Gastrocnemius medialis (tissue), 4 donors: Measurements from ENCODE around the gene AGRN. TPM values are rescaled to one million over a fixed set of nuclear protein-coding genes. Genes with fewer than 3 reads are reported as not detected.
"Not testable (repeated sequence)": the region's sequence is repeated elsewhere in the genome, so short reads cannot be mapped to it uniquely, and the experiment has no call there.

Experiments
- ATAC-seq, 2 donors: fragments of 150-250 bp; one replicate each; pipeline ENCODE4 v1.9.1; 2016
- DNase-seq, 2 donors: peaks; one replicate each; pipeline ENCODE4 v3.0.0-alpha.2; 2019
- H3K27ac ChIP-seq, 4 donors: fragments of 200-600 bp; sonication (generic); 1 replicate in 1 of 4; 2 replicates in 3 of 4; pipeline ENCODE4 v1.5.1; 2016 to 2018; ENCODE audit warnings: mild to moderate bottlenecking in 2 of 4, moderate library complexity in 1 of 4
- H3K27me3 ChIP-seq, 3 donors: fragments of 200-600 bp; sonication (generic) in 2 of 3; 1 replicate in 1 of 3; 2 replicates in 2 of 3; pipeline versions ENCODE4 v1.5.1 to v1.6.0; 2016 to 2019; ENCODE audit warnings: mild to moderate bottlenecking in 1 of 3, moderate library complexity in 1 of 3
- H3K36me3 ChIP-seq, 2 donors: fragments of 200-600 bp; sonication (generic) in 1 of 2; one replicate each; pipeline ENCODE4 v1.5.1; 2017 to 2018
- H3K4me1 ChIP-seq, 2 donors: fragments of 200-600 bp; sonication (generic) in 1 of 2; one replicate each; pipeline ENCODE4 v1.5.1; 2016 to 2017; ENCODE audit warnings: mild to moderate bottlenecking in 2 of 2
- H3K4me3 ChIP-seq, 4 donors: fragments of 200-600 bp; sonication (generic) in 3 of 4; 1 replicate in 1 of 4; 2 replicates in 3 of 4; pipeline ENCODE4 v1.5.1; 2016 to 2019; ENCODE audit warnings: mild to moderate bottlenecking in 2 of 4
- H3K9me3 ChIP-seq, 3 donors: fragments of 200-600 bp; sonication (generic) in 2 of 3; 1 replicate in 1 of 3; 2 replicates in 2 of 3; pipeline ENCODE4 v1.5.1; 2016 to 2019
- CTCF ChIP-seq, 5 experiments: fragments of 450-650 bp in 3 of 5; fragments of 200-600 bp in 2 of 5; sonication (generic) in 2 of 5; IDR thresholded peaks in 4 of 5; conservative IDR thresholded peaks in 1 of 5; 1 replicate in 4 of 5; 2 replicates in 1 of 5; pipeline ENCODE4 v1.5.1; 2016 to 2019; ENCODE audit warnings: antibody characterized with exemption in 5 of 5, mild to moderate bottlenecking in 3 of 5, moderate library complexity in 3 of 5
- POLR2A ChIP-seq, 2 donors: fragments of 450-650 bp; IDR thresholded peaks; one replicate each; pipeline ENCODE4 v1.6.1; 2017; ENCODE audit warnings: antibody characterized with exemption in 2 of 2, mild to moderate bottlenecking in 2 of 2, moderate library complexity in 2 of 2
- in situ Hi-C, 4 donors: fragments of 200-750 bp; cut with MboI; loops; one replicate each; pipeline versions ENCODE4 v1.15.0 to v1.8.0; 2017; ENCODE audit warnings: low sequenced_read_pairs in 4 of 4
- intact Hi-C: fragments of 100-400 bp; cut with DNase I; formaldehyde crosslinking; loops from one replicate; pipeline ENCODE4 v1.15.1; 2023; ENCODE audit warnings: low total_unique reads
- total RNA-seq, 4 donors: library from RNA; depleted of rRNA; stranded (reverse); fragments of >200 nt; gene quantifications; one replicate each; pipeline versions ENCODE4 v1.1.0 to v1.2.3, GENCODE V29; 2016

AGRN gene
- total RNA-seq, 4 donors from 2014 or later = 2.0 to 3.8 (median 3.1) TPM

GRCh38 chr1:1055841-1056736 lies 36.2 kb downstream of the AGRN start:
- in situ Hi-C loops = no loop called here
- no peaks in the 10 kb centered on the region for H3K36me3 ChIP-seq
- no peak for ATAC-seq

GRCh38 chr1:1057769-1058087 lies 37.8 kb downstream of the AGRN start:
- ATAC-seq, H3K9me3 ChIP-seq, H3K36me3 ChIP-seq, in situ Hi-C loops, H3K4me3 ChIP-seq, DNase-seq, H3K27ac ChIP-seq: not testable (repeated sequence)
- intact Hi-C loops = loop anchor here (2.0 kb wide), 1 partner anchor 17 kb away; no protein-coding TSS in a partner anchor
- Histone ChIP-seq H3K27me3 (peaks cover 34 to 40% (median 39%) of the 10 kb centered on the region in 3 donors), H3K4me1 (peaks cover 10 to 13% of the 10 kb centered on the region in 2 donors)

More at GRCh38 chr1:1055841-1056736, 36.2 kb downstream of the AGRN start:
- peaks cover 25 to 28% (median 26%) of the 10 kb centered on the region in 3 donors for H3K27me3 ChIP-seq
- no peak for TF ChIP-seq CTCF (IDR thresholded peaks at IDR 0.05 in 4 of 5, conservative IDR thresholded peaks at IDR 0.05 in 1 of 5)
- TF ChIP-seq POLR2A (IDR thresholded peaks at IDR 0.05) = no peak
- no peak overlapping the region for H3K4me3 ChIP-seq
- H3K4me1 ChIP-seq = peaks cover 10 to 13% of the 10 kb centered on the region in 2 donors
- intact Hi-C loops = no loop called here
- H3K27ac ChIP-seq = no peak overlapping the region
- DNase-seq = no peak
- H3K9me3 ChIP-seq = no peaks in the 10 kb centered on the region

GRCh38 chr1:1058088-1058905 lies 38.4 kb downstream of the AGRN start:
- H3K9me3 ChIP-seq = no peaks in the 10 kb centered on the region
- no peak for TF ChIP-seq POLR2A (IDR thresholded peaks at IDR 0.05)
- no peak for TF ChIP-seq CTCF (IDR thresholded peaks at IDR 0.05 in 4 of 5, conservative IDR thresholded peaks at IDR 0.05 in 1 of 5)
- H3K27ac ChIP-seq = no peak overlapping the region
- intact Hi-C loops = loop anchor here (2.0 kb wide), 1 partner anchor 17 kb away; no protein-coding TSS in a partner anchor
- DNase-seq (no peak), ATAC-seq (no peak)
- H3K27me3 ChIP-seq = peaks cover 38 to 46% (median 40%) of the 10 kb centered on the region in 3 donors
- H3K4me1 ChIP-seq = peaks cover 10 to 13% of the 10 kb centered on the region in 2 donors
- in situ Hi-C loops = no loop called here
- H3K36me3 ChIP-seq = no peaks in the 10 kb centered on the region
- peak overlapping the region in 1 of 4 donors; percentile 47 for H3K4me3 ChIP-seq

GRCh38 chr1:1058921-1059493 lies 39.1 kb downstream of the AGRN start:
- ATAC-seq (peak; percentile 57 to 62), DNase-seq (no peak)
- H3K36me3 ChIP-seq = no peaks in the 10 kb centered on the region
- peaks cover 42 to 50% (median 45%) of the 10 kb centered on the region in 3 donors for H3K27me3 ChIP-seq
- in situ Hi-C loops (no loop called here), intact Hi-C loops (loop anchor here (2.0 kb wide), 1 partner anchor 18 kb away; no protein-coding TSS in a partner anchor)
- TF ChIP-seq POLR2A (IDR thresholded peaks at IDR 0.05) (no peak), CTCF (IDR thresholded peaks at IDR 0.05 in 4 of 5, conservative IDR thresholded peaks at IDR 0.05 in 1 of 5) (peak in 1 of 5 experiments; percentile 53)
- peaks cover 10 to 15% of the 10 kb centered on the region in 2 donors for H3K4me1 ChIP-seq
- H3K27ac ChIP-seq = no peak overlapping the region
- peak overlapping the region; percentile 47 to 83 (median 64) for H3K4me3 ChIP-seq
- no peaks in the 10 kb centered on the region for H3K9me3 ChIP-seq
